Measurements from ENCODE around the gene CTNNBL1.

GRCh38 chr20:37846573-37846972, 152.7 kb downstream of the CTNNBL1 start:
- TF ChIP-seq CTCF (IDR thresholded peaks at IDR 0.05) (no peak), ZSCAN18 (CRISPR knock-in tag; IDR thresholded peaks at IDR 0.05) (no peak), ATF1 (CRISPR knock-in tag; IDR thresholded peaks at IDR 0.05) (no peak), PRDM15 (CRISPR knock-in tag; IDR thresholded peaks at IDR 0.05) (no peak), ZNF138 (CRISPR knock-in tag; conservative IDR thresholded peaks at IDR 0.05) (no peak), SP1 (CRISPR knock-in tag; conservative IDR thresholded peaks at IDR 0.05) (no peak)
